Activated T-helper 17 cell treated with anti-CD3 and anti-CD28 coated beads, Interleukin-2, amount 50 U/mL, for 72 hours (primary cell): ENCODE data around the gene BRSK2. TPM values are rescaled to one million over a fixed set of nuclear protein-coding genes. Genes with fewer than 3 reads are reported as not detected.

Experiments used
- ATAC-seq: fragments of 150-1000 bp; cut with Tn5 transposase; replicated peaks from 2 replicates; pipeline ENCODE4 v1.10.0; 2021; ENCODE audit warnings: mild to moderate bottlenecking, moderate library complexity
- H3K27ac Mint-ChIP-seq: one replicate; pipeline ENCODE4 v1.8.0; 2022; ENCODE audit warnings: mixed read lengths
- H3K27me3 Mint-ChIP-seq: one replicate; pipeline ENCODE4 v1.8.0; 2022; ENCODE audit warnings: mixed read lengths
- H3K36me3 Mint-ChIP-seq: one replicate; pipeline ENCODE4 v1.8.0; 2022; ENCODE audit warnings: low read depth, mild to moderate bottlenecking, mixed read lengths
- H3K4me1 Mint-ChIP-seq: one replicate; pipeline ENCODE4 v1.8.0; 2022; ENCODE audit warnings: mixed read lengths
- H3K4me3 Mint-ChIP-seq: one replicate; pipeline ENCODE4 v1.8.0; 2022; ENCODE audit warnings: mild to moderate bottlenecking, mixed read lengths
- H3K9me3 Mint-ChIP-seq: one replicate; pipeline ENCODE4 v1.8.0; 2022; ENCODE audit warnings: mixed read lengths
- total RNA-seq, 2 donors: library from RNA; stranded (reverse); gene quantifications; one replicate each; pipeline ENCODE4 v1.2.3, GENCODE V29; 2022

BRSK2 gene
- total RNA-seq, 2 donors from 2014 or later: 0.09 to 3.3 TPM

- H3K27ac Mint-ChIP-seq: no peak overlapping the region
- H3K9me3 Mint-ChIP-seq: no peaks in the 10 kb centered on the region
- H3K36me3 Mint-ChIP-seq: no peaks in the 10 kb centered on the region
- no peak for ATAC-seq
- no peak overlapping the region for H3K4me3 Mint-ChIP-seq
- H3K27me3 Mint-ChIP-seq: no peaks in the 10 kb centered on the region
- H3K4me1 Mint-ChIP-seq: no peaks in the 10 kb centered on the region
Measured at GRCh38 chr11:1445741-1446445, 56.2 kb downstream of the BRSK2 start.

DNA sequence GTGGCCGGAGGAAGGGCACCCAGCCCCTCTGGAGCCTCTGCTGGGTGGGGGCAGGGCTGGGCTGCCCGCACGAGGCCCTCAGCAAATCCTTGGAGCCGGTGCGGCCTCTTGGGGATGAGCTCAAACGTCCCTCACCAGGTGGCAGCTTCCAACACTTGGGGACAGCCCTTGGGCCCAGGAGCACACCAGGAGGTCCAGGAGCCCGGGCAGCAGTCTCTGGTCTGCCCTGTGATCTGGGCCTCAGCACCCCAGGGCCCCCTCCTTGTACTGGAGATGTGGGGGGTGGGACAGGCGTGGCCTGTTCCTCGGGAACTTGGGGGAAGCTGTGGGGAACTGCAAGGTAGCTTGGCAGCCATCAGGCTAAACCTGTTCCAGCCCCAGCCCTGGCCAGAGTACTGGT lies 56.9 kb downstream of the BRSK2 start:
- ATAC-seq: no peak
- no peaks in the 10 kb centered on the region for H3K4me1 Mint-ChIP-seq
- no peak overlapping the region for H3K4me3 Mint-ChIP-seq
- H3K9me3 Mint-ChIP-seq: no peaks in the 10 kb centered on the region
- no peaks in the 10 kb centered on the region for H3K36me3 Mint-ChIP-seq
- H3K27ac Mint-ChIP-seq: no peak overlapping the region
- no peaks in the 10 kb centered on the region for H3K27me3 Mint-ChIP-seq

DNA sequence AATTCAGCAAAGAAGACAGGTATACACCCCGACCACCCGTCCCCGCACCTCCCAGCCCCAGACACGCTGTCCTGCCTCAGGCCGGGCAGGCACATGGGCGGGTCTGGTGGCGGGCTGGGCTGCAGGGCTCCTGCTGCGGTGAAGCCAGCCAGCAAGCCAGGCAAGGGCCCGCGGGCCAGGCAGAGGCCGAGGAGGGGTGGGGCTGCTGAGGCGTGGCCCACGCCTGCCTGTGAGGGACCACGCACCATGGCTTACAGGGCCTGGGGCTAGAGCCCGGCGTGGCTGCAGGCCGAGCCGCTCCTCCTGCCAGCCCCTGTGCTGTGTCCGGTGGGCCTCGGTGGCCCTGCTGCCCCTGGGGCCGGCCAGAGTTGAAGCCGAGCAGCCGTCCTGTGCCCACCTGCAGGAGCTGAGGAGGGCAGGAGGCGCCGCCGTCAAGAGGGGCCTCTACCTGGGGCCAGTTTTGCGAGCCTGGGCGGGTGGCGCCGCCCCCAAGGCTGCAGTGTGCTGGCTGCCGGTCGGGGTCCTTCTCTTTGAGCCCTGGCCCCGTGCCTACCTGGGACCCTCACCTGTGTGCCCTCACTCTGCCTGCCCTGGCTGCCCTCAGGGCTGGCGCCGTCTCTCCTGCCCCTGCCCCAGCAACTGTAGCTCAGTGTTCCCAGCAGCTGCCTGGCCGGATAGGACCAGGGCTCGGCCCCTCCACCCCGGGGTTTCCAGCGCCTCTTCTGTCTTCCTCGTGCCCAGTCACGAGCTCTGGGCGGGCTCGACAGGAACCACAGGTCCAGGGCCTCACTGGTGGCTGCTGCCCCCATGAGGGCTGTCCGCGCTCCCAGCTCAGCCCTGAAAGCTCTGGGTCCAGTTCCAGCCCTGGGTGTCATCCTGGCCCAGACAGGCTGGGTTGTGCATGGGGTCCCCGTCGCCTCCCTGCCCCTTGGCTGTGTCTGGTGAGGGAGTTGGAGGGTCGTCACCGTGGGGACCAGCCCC lies 58.4 kb downstream of the BRSK2 start:
- ATAC-seq: no peak
- Mint-ChIP-seq H3K27ac (no peak overlapping the region), H3K4me3 (no peak overlapping the region), H3K36me3 (no peaks in the 10 kb centered on the region), H3K9me3 (no peaks in the 10 kb centered on the region), H3K4me1 (no peaks in the 10 kb centered on the region), H3K27me3 (no peaks in the 10 kb centered on the region)

DNA sequence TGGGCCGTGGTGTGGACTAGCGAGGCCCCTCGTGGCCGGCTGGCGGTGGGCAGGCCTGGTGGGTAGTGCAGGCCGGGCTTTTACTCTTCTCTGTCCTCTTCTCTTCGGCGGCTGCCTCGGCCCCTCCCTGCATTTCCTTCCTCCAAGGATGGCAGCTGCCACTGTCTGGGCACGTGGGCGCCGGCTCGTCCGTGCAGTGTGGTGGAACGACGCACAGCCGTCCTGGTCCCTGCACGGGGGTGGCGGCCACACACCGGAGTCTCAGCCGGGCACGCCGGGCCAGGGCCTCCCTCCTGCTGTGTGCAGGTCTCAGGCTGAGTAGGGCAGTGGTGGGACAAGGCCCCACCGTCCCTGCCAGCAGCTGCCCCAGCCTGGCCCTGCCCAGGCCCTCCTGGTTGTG lies 59.1 kb downstream of the BRSK2 start:
- ATAC-seq: no peak
- no peaks in the 10 kb centered on the region for H3K27me3 Mint-ChIP-seq

DNA sequence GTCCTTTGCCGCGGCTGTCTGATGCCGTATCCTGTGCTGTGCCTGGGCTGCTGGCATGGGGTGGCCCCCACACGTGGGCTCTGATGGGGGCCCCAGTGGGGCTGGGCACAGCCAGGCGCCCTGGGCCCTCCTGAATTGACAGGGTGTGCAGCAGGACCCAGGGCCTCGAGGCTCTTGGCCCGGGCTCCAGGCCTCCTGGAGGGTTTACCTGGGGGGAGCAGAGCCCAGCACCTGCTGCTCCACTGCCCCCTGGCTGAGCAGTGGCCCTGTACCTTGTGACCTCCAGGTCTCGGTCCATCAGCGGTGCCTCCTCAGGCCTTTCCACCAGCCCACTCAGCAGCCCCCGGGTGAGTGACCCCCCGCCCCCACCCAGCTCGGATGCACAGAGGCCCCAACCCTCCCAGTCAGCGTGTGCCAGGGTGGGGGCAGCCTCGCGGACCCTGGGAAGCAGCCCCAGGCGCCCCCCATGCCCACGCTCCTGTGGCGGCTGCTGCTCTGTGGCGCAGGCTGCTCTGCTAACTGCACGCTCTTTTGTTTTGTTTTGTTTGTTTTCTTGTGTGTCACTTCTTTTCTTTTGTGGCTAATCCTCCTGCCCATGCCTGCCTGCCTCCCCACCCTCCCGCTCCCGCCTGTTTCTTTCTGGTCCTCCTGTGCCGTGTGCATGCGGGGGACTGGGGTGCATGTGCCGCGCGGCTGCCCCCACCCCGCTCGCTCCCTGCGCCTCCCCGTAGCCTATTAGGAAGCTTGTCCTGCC lies 59.9 kb downstream of the BRSK2 start:
- Mint-ChIP-seq H3K36me3 (no peaks in the 10 kb centered on the region), H3K4me1 (no peaks in the 10 kb centered on the region), H3K27ac (no peak overlapping the region), H3K4me3 (no peak overlapping the region), H3K9me3 (no peaks in the 10 kb centered on the region), H3K27me3 (no peaks in the 10 kb centered on the region)
- no peak for ATAC-seq

More for the DNA sequence above, 59.1 kb downstream of the BRSK2 start:
- no peak overlapping the region for H3K4me3 Mint-ChIP-seq
- H3K27ac Mint-ChIP-seq: no peak overlapping the region
- H3K4me1 Mint-ChIP-seq: no peaks in the 10 kb centered on the region
- H3K9me3 Mint-ChIP-seq: no peaks in the 10 kb centered on the region
- no peaks in the 10 kb centered on the region for H3K36me3 Mint-ChIP-seq

DNA sequence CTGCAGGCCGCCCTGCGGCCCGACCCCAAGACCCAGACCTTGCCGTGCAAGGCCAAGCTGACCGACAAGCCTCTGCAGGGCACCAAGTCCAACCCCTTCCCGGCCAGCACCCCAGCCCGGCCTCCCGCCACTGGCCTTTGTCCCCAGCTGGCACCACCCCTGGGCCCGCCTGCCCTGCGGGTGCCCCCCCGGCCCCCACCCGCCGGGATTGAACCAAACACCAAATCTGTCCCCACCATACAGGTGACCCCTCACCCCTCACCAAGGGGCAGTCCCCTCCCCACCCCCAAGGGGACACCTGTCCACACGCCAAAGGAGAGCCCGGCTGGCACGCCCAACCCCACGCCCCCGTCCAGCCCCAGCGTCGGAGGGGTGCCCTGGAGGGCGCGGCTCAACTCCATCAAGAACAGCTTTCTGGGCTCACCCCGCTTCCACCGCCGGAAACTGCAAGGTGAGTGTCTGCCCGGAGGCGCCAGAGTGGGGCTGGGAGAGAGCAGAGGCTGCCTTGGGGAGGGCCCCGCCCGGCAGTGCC lies 60.7 kb downstream of the BRSK2 start:
- Mint-ChIP-seq H3K4me3 (no peak overlapping the region), H3K36me3 (no peaks in the 10 kb centered on the region), H3K27ac (no peak overlapping the region), H3K4me1 (no peaks in the 10 kb centered on the region), H3K27me3 (no peaks in the 10 kb centered on the region), H3K9me3 (no peaks in the 10 kb centered on the region)
- ATAC-seq: no peak

- no peaks in the 10 kb centered on the region for H3K9me3 Mint-ChIP-seq
- no peaks in the 10 kb centered on the region for H3K27me3 Mint-ChIP-seq
- no peaks in the 10 kb centered on the region for H3K36me3 Mint-ChIP-seq
- no peak for ATAC-seq
- no peaks in the 10 kb centered on the region for H3K4me1 Mint-ChIP-seq
- H3K4me3 Mint-ChIP-seq: no peak overlapping the region
- no peak overlapping the region for H3K27ac Mint-ChIP-seq
Measured at GRCh38 chr11:1450949-1451710, 61.4 kb downstream of the BRSK2 start.

DNA sequence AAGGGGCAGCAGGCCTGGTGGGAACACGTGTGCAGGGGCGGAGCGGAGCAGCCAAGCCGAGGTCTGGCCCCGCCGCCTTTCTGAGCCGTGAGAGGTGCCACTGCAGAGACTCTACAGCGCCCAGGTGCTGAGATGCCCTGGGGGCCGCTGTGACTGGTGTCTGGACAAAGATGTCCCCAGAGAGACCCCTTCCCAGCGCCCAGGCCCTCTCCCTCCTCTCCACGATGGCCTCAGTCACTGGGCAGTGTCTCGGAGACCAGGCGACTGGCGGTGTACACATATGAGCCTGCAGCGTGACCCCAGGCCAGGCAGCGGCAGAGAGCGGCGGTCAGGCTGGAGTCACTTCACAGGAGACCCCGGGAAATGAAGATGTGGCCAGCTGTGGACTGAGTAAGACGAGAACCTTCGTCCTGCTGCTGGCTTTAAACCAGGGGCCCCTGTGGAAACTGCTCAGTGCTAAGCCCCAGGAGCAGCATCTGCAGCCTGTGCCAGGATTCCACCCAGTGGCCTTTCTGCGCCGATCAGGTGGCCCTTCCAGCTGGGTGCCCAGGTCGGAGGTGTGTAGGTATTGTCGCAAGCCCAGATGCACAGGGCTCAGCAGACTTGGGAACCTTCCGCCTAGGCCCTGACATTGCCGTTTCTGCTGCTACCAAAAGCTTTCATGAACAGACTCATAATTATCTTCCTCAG lies 62.2 kb downstream of the BRSK2 start:
- H3K27ac Mint-ChIP-seq: no peak overlapping the region
- no peak for ATAC-seq
- no peaks in the 10 kb centered on the region for H3K9me3 Mint-ChIP-seq
- H3K36me3 Mint-ChIP-seq: no peaks in the 10 kb centered on the region
- no peak overlapping the region for H3K4me3 Mint-ChIP-seq
- no peaks in the 10 kb centered on the region for H3K27me3 Mint-ChIP-seq
- no peaks in the 10 kb centered on the region for H3K4me1 Mint-ChIP-seq

- H3K27ac Mint-ChIP-seq: no peak overlapping the region
- H3K4me1 Mint-ChIP-seq: no peaks in the 10 kb centered on the region
- H3K36me3 Mint-ChIP-seq: no peaks in the 10 kb centered on the region
Measured at GRCh38 chr11:1452744-1453143, 63.0 kb downstream of the BRSK2 start.

GRCh38 chr11:1453611-1454034 lies 63.9 kb downstream of the BRSK2 start:
- no peak overlapping the region for H3K27ac Mint-ChIP-seq
- H3K4me1 Mint-ChIP-seq: no peaks in the 10 kb centered on the region
- peak; percentile 36 for ATAC-seq
- H3K36me3 Mint-ChIP-seq: no peaks in the 10 kb centered on the region
- no peak overlapping the region for H3K4me3 Mint-ChIP-seq
- no peaks in the 10 kb centered on the region for H3K27me3 Mint-ChIP-seq
- no peaks in the 10 kb centered on the region for H3K9me3 Mint-ChIP-seq

More at GRCh38 chr11:1452744-1453143, 63.0 kb downstream of the BRSK2 start:
- ATAC-seq: no peak
- no peak overlapping the region for H3K4me3 Mint-ChIP-seq
- H3K9me3 Mint-ChIP-seq: no peaks in the 10 kb centered on the region
- H3K27me3 Mint-ChIP-seq: no peaks in the 10 kb centered on the region

DNA sequence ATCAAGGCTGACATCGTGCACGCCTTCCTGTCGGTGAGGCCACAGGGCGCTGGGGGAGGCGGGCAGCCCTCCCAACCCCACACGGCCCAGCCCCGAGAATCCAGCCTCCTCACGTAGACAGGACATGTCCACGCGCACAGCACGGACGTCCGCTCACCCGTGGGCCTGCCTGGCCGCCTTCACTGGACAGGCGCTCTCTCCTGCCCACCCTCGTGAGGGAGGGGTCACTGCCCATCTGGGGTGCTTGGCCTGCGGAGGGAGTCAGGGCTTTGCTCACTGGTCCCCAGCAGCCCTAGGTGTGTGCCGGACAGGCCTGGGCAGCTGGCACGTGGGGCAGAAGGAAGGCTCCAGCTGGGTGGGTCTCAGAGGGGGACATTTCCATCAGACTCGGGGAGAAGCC lies 64.8 kb downstream of the BRSK2 start:
- Mint-ChIP-seq H3K27me3 (no peaks in the 10 kb centered on the region), H3K27ac (no peak overlapping the region), H3K36me3 (no peaks in the 10 kb centered on the region), H3K4me3 (no peak overlapping the region), H3K9me3 (no peaks in the 10 kb centered on the region), H3K4me1 (no peaks in the 10 kb centered on the region)
- no peak for ATAC-seq

DNA sequence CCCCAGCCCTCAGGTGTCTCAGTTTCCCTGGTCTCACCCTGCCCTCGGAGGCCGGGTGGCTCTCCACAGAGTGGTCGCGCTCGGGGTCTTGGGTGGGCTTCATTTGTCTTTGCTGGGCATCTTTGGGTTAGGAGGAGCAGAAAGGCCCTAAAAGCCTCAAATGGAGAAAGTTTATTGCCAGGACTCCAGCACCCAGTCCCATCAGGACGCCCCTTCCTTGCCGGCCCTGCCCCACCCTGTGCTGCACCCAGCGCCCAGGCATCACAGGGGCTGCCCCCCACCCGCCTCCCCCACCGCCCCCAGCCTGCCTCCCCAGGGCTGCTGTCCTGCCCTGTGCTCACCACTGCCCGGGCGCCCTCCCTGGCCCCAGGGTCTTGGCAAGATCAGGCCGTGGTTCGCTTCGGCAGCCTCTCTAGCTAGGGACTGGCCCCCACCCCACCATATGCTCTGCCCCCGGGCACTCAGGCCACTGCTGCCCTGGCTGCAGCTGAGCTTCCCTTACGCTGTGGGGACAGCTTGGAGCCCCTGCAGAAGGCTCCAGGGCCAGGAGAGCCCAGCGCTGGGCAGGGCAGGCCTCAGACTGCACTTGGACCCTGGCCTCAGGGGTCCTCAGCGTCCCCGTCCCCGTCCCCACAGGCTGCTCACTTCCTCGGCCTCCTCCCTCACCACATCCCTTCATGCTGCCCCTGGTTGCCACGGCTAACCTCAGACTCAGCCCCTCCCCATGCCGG lies 65.5 kb downstream of the BRSK2 start:
- no peaks in the 10 kb centered on the region for H3K36me3 Mint-ChIP-seq
- no peaks in the 10 kb centered on the region for H3K4me1 Mint-ChIP-seq
- no peak overlapping the region for H3K27ac Mint-ChIP-seq
- ATAC-seq: no peak
- no peak overlapping the region for H3K4me3 Mint-ChIP-seq
- H3K27me3 Mint-ChIP-seq: no peaks in the 10 kb centered on the region
- no peaks in the 10 kb centered on the region for H3K9me3 Mint-ChIP-seq

DNA sequence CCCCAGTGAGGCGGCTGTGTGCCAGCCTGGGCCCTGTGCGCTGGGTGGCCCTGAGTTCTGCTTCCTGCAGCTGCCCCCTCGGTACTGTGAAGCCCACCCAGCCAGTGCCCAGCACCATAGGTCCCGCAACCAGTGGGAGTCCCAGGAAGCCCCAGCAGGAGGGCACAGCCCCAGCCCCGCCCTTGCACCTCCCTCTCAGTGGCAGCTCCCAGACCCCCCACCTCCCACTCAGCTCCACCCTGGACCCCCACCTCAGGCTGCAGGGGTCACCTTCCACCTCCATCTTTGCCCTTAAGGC lies 66.0 kb downstream of the BRSK2 start:
- Mint-ChIP-seq H3K4me1 (no peaks in the 10 kb centered on the region), H3K27me3 (no peaks in the 10 kb centered on the region), H3K9me3 (no peaks in the 10 kb centered on the region), H3K27ac (no peak overlapping the region), H3K4me3 (no peak overlapping the region), H3K36me3 (no peaks in the 10 kb centered on the region)
- ATAC-seq: no peak
